SU-DHL-6 (cell line): ENCODE results near the gene NFKBIA.

Experiments used
- CTCF ChIP-seq: fragments of 200-600 bp; sonication (generic); IDR thresholded peaks from one replicate; pipeline ENCODE4 v1.5.1; 2017; ENCODE audit warnings: antibody characterized with exemption, mild to moderate bottlenecking, low read length, moderate library complexity; ENCODE audit not compliant: insufficient read depth, poor library complexity, severe bottlenecking
- EZH2phosphoT487 ChIP-seq: fragments of 200-600 bp; sonication (generic), shearing (Covaris generic); conservative IDR thresholded peaks from 2 replicates; pipeline ENCODE4 v1.6.1; 2018; ENCODE audit warnings: mild to moderate bottlenecking, antibody characterized with exemption, low read length, moderate library complexity, mixed read lengths

GRCh38 chr14:35419429-35419841 is 14.9 kb upstream of the NFKBIA start:
- TF ChIP-seq CTCF (no peak), EZH2phosphoT487 (no peak)
